Right renal cortex interstitium (tissue), 3 donors: ENCODE measurements around the gene HARS1. TPM values are rescaled to one million over a fixed set of nuclear protein-coding genes. Genes with fewer than 3 reads are reported as not detected.
"Not testable (repeated sequence)": the region's sequence is repeated elsewhere in the genome, so short reads cannot be mapped to it uniquely, and the experiment has no call there.

Experiments used
- DNase-seq, 3 donors: peaks; one replicate each; pipeline ENCODE4 v3.0.0-alpha.2; 2013; ENCODE audit warnings: low read depth in 3 of 3, low spot score in 2 of 3
- polyA plus RNA-seq, 3 donors: library from polyadenylated mRNA; unstranded; fragments of 120-200 nt; gene quantifications; one replicate each; pipeline ENCODE4 v1.2.1, GENCODE V29; 2013; ENCODE audit not compliant: insufficient read length in 3 of 3

HARS1 gene
- polyA plus RNA-seq, 3 donors = 67.2 to 71.7 (median 71.1) TPM

GRCh38 chr5:140677947-140678346, 13.2 kb downstream of the HARS1 start:
- DNase-seq = no peak

- no peak for DNase-seq
Measured at GRCh38 chr5:140674629-140675028, 16.5 kb downstream of the HARS1 start.

- DNase-seq = no peak
Measured at GRCh38 chr5:140674211-140674610, 17.0 kb downstream of the HARS1 start.

- no peak for DNase-seq
Measured at GRCh38 chr5:140673187-140673976, 17.8 kb downstream of the HARS1 start, which contains the start of gene DND1. Gene DND1 (minus strand): TSS chr5:140673576. CDS start chr5:140673542, 34 bp downstream.

- no peak for DNase-seq
Measured at GRCh38 chr5:140672455-140673186, 18.5 kb downstream of the HARS1 start.

GRCh38 chr5:140671472-140672125, 19.6 kb downstream of the HARS1 start:
- no peak for DNase-seq

- DNase-seq = not testable (repeated sequence)
Measured at GRCh38 chr5:140671035-140671434, 20.1 kb downstream of the HARS1 start.

- DNase-seq = peak; percentile 74 to 83 (median 79)
Measured at GRCh38 chr5:140664359-140665119, 26.6 kb downstream of the HARS1 start, which contains the start of gene WDR55. Gene WDR55 (plus strand): TSS chr5:140664904. CDS start chr5:140664913, 9 bp downstream.

GRCh38 chr5:140664030-140664358, 27.2 kb downstream of the HARS1 start:
- DNase-seq = no peak

- not testable (repeated sequence) for DNase-seq
Measured at GRCh38 chr5:140660371-140660770, 30.8 kb downstream of the HARS1 start.

- DNase-seq = no peak
Measured at GRCh38 chr5:140658870-140659269, 32.3 kb downstream of the HARS1 start.

GRCh38 chr5:140647042-140647419, 44.1 kb downstream of the HARS1 start:
- no peak for DNase-seq

- DNase-seq = no peak
Measured at GRCh38 chr5:140642718-140643117, 48.5 kb downstream of the HARS1 start.

GRCh38 chr5:140641716-140642115, 49.5 kb downstream of the HARS1 start:
- no peak for DNase-seq

- DNase-seq = peak in 2 of 3 donors; percentile 76 to 84
Measured at GRCh38 chr5:140639148-140639981, 51.8 kb downstream of the HARS1 start, which contains the start of gene TMCO6. Gene TMCO6 (plus strand): TSS chr5:140639451. CDS start chr5:140639528, 77 bp downstream.

GRCh38 chr5:140638898-140639147, 52.3 kb downstream of the HARS1 start:
- peak in 1 of 3 donors; percentile 33 for DNase-seq

GRCh38 chr5:140637371-140638100, 53.6 kb downstream of the HARS1 start:
- DNase-seq = no peak

- DNase-seq = no peak
Measured at GRCh38 chr5:140635291-140636257, 55.6 kb downstream of the HARS1 start.
